GM12892 (cell line): ENCODE data around the gene ULBP3.

Source experiments
- POLR2A ChIP-seq: IDR thresholded peaks from 2 replicates; pipeline ENCODE4 v1.6.1; 2011; ENCODE audit warnings: low read depth, low read length, control low read depth
- POLR2AphosphoS5 ChIP-seq: IDR thresholded peaks from 2 replicates; pipeline ENCODE4 v1.6.1; 2011; ENCODE audit warnings: low read depth, low read length, control low read depth
- TAF1 ChIP-seq: IDR thresholded peaks from 2 replicates; pipeline ENCODE4 v1.6.1; 2011; ENCODE audit warnings: low read depth, mild to moderate bottlenecking, control low read depth, low read length, borderline replicate concordance

GRCh38 chr6:150024646-150025155 lies 44.2 kb downstream of the ULBP3 start:
- no peak for TF ChIP-seq POLR2AphosphoS5
- no peak for TF ChIP-seq TAF1
- TF ChIP-seq POLR2A, result no peak
